ENCODE measurements around the gene APOA5. TPM values are rescaled to one million over a fixed set of nuclear protein-coding genes. Genes with fewer than 3 reads are reported as not detected.
A peak's percentile ranks its signal among the peaks of the same experiment; 100 is the strongest.

APOA5 gene
- total RNA-seq, 1 donor from 2014 or later, result not detected

DNA sequence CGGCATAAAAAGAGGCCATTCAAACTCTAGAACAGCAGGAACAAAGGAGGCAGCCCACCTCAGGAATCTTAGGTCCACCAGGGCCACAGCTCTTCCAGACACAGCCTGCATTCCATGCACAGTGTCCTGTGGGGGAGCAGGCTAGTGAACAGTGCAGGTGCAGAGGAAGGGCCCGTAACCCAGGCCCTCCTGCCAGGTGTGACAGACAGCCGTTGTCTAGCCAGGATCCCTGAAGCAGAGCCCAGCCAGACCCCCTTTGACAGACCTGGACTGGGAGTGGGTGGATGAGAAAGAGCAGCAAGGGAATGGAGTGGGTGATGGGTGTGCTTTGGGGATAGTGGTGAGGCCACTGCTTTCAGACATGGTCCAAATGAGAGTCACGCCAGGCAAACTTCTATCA lies 2.7 kb downstream of the APOA5 start:
- no peaks in the 10 kb centered on the region for H3K27me3 ChIP-seq
- H3K9me3 ChIP-seq, result no peaks in the 10 kb centered on the region
- H3K27ac ChIP-seq, result no peak overlapping the region
- H3K36me3 ChIP-seq, result peaks cover 0 to 27% of the 10 kb centered on the region in 2 donors
- TF ChIP-seq CTCF (IDR thresholded peaks at IDR 0.05) (no peak), POLR2AphosphoS5 (IDR thresholded peaks at IDR 0.05; ENCODE audit: insufficient read depth in 1 of 2, low read depth in 1 of 2) (no peak), POLR2A (IDR thresholded peaks at IDR 0.05) (no peak)
- DNase-seq (ENCODE audit: extremely low spot score in 2 of 2), result no peak
- no peak overlapping the region for H3K4me3 ChIP-seq
- intact Hi-C loops (cut with DNase I), result loop anchor here (2.0 kb wide), 1 partner anchor 316 kb away; no protein-coding TSS in a partner anchor
- peaks cover 27% of the 10 kb centered on the region for H3K4me1 ChIP-seq

GRCh38 chr11:116788534-116788933 lies 3.1 kb downstream of the APOA5 start:
- peaks cover 0 to 32% of the 10 kb centered on the region in 2 donors for H3K36me3 ChIP-seq
- intact Hi-C loops (cut with DNase I), result loop anchor here (2.0 kb wide), 1 partner anchor 316 kb away; no protein-coding TSS in a partner anchor
- no peak for DNase-seq (ENCODE audit: extremely low spot score in 2 of 2)
- H3K4me3 ChIP-seq, result peak overlapping the region; percentile 87 to 99
- TF ChIP-seq CTCF (IDR thresholded peaks at IDR 0.05), result no peak
- no peak for TF ChIP-seq POLR2A (IDR thresholded peaks at IDR 0.05)
- no peak for TF ChIP-seq POLR2AphosphoS5 (IDR thresholded peaks at IDR 0.05; ENCODE audit: insufficient read depth in 1 of 2, low read depth in 1 of 2)
- no peaks in the 10 kb centered on the region for H3K9me3 ChIP-seq
- no peak overlapping the region for H3K27ac ChIP-seq
- H3K27me3 ChIP-seq, result no peaks in the 10 kb centered on the region
- peaks cover 27% of the 10 kb centered on the region for H3K4me1 ChIP-seq

- Histone ChIP-seq H3K27me3 (no peaks in the 10 kb centered on the region), H3K4me3 (peak within 1 kb of the TSS; percentile 87 to 99), H3K36me3 (peaks cover 0 to 38% of the 10 kb centered on the region in 2 donors), H3K27ac (peak within 1 kb of the TSS; percentile 76), H3K9me3 (no peaks in the 10 kb centered on the region), H3K4me1 (peaks cover 27% of the 10 kb centered on the region)
- intact Hi-C loops (cut with DNase I), result loop anchor here (1.0 to 2.0 kb wide), 2 partner anchors 48 to 317 kb away; no protein-coding TSS in a partner anchor
- peak; percentile 60 to 77 for TF ChIP-seq POLR2AphosphoS5 (IDR thresholded peaks at IDR 0.05; ENCODE audit: insufficient read depth in 1 of 2, low read depth in 1 of 2)
- TF ChIP-seq CTCF (IDR thresholded peaks at IDR 0.05), result no peak
- TF ChIP-seq POLR2A (IDR thresholded peaks at IDR 0.05), result peak in 1 of 2 donors; percentile 23
- no peak for DNase-seq (ENCODE audit: extremely low spot score in 2 of 2)
Measured at GRCh38 chr11:116787786-116788486, 3.7 kb downstream of the APOA5 start, which contains the start of gene ZPR1. Gene ZPR1 (minus strand): TSS chr11:116788023. CDS start chr11:116787990, 33 bp downstream.

DNA sequence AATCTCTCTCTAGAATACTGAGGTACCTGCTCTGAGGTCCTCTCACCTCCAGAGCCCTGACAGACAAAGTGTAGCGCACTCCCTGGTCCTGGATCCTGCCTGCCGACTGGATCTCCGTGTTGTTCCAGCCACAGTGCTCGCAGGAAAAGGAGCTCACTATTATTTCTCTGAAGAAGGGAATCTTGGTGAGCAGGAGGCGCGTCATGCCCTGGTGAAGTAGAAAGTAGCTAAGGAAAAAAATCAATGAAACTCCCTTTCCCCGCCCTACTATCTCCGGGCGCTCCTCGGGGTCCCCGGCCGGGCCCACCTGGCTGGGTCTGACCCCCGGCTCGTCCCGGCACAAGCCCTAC lies 4.3 kb downstream of the APOA5 start:
- peaks cover 27% of the 10 kb centered on the region for H3K4me1 ChIP-seq
- H3K9me3 ChIP-seq, result no peaks in the 10 kb centered on the region
- peak overlapping the region; percentile 76 for H3K27ac ChIP-seq
- intact Hi-C loops (cut with DNase I), result loop anchor here (1.0 kb wide), 1 partner anchor 49 kb away; no protein-coding TSS in a partner anchor
- TF ChIP-seq POLR2A (IDR thresholded peaks at IDR 0.05) (no peak), POLR2AphosphoS5 (IDR thresholded peaks at IDR 0.05; ENCODE audit: insufficient read depth in 1 of 2, low read depth in 1 of 2) (no peak), CTCF (IDR thresholded peaks at IDR 0.05) (no peak)
- no peak for DNase-seq (ENCODE audit: extremely low spot score in 2 of 2)
- H3K27me3 ChIP-seq, result no peaks in the 10 kb centered on the region
- H3K4me3 ChIP-seq, result peak overlapping the region; percentile 87 to 99
- H3K36me3 ChIP-seq, result peaks cover 0 to 43% of the 10 kb centered on the region in 2 donors

- Histone ChIP-seq H3K4me1 (peaks cover 27% of the 10 kb centered on the region), H3K36me3 (peaks cover 0 to 47% of the 10 kb centered on the region in 2 donors), H3K27ac (peak overlapping the region; percentile 76), H3K9me3 (no peaks in the 10 kb centered on the region), H3K4me3 (peak overlapping the region; percentile 87 to 99), H3K27me3 (no peaks in the 10 kb centered on the region)
- no peak for TF ChIP-seq POLR2AphosphoS5 (IDR thresholded peaks at IDR 0.05; ENCODE audit: insufficient read depth in 1 of 2, low read depth in 1 of 2)
- no peak for TF ChIP-seq CTCF (IDR thresholded peaks at IDR 0.05)
- TF ChIP-seq POLR2A (IDR thresholded peaks at IDR 0.05), result no peak
- DNase-seq (ENCODE audit: extremely low spot score in 2 of 2), result no peak
- intact Hi-C loops (cut with DNase I), result loop anchor here (1.0 kb wide), 1 partner anchor 49 kb away; no protein-coding TSS in a partner anchor
Measured at GRCh38 chr11:116786966-116787365, 4.7 kb downstream of the APOA5 start.

Measured in vagina (tissue), 2 donors.